HG03469 (cell line): ENCODE data around the gene FAR2.
"Not testable (repeated sequence)": the region's sequence is repeated elsewhere in the genome, so short reads cannot be mapped to it uniquely, and the experiment has no call there.

Source experiments
- ATAC-seq: cut with Tn5 transposase; IDR thresholded peaks from one replicate; pipeline ENCODE4 v1.9.1; 2021; ENCODE audit warnings: mild to moderate bottlenecking, moderate library complexity, moderate number of reproducible peaks; ENCODE audit not compliant: unreplicated experiment

The FAR2 gene

GRCh38 chr12:29152223-29152868 lies 3.3 kb downstream of the FAR2 start:
- ATAC-seq = peak; percentile 95

- no peak for ATAC-seq
Observed at GRCh38 chr12:29152981-29153630, 4.0 kb downstream of the FAR2 start.

- ATAC-seq = peak; percentile 31
Observed at GRCh38 chr12:29155079-29155478, 6.0 kb downstream of the FAR2 start.

GRCh38 chr12:29157486-29157946 lies 8.4 kb downstream of the FAR2 start:
- ATAC-seq = no peak

- ATAC-seq = no peak
Observed at GRCh38 chr12:29158115-29158763, 9.2 kb downstream of the FAR2 start.

GRCh38 chr12:29159661-29160060 lies 10.6 kb downstream of the FAR2 start:
- no peak for ATAC-seq

GRCh38 chr12:29160230-29160629 lies 11.2 kb downstream of the FAR2 start:
- no peak for ATAC-seq

GRCh38 chr12:29163146-29163545 lies 14.1 kb downstream of the FAR2 start:
- ATAC-seq = no peak

GRCh38 chr12:29164477-29165393 lies 15.7 kb downstream of the FAR2 start:
- ATAC-seq = peak; percentile 100

- no peak for ATAC-seq
Observed at GRCh38 chr12:29167445-29167844, 18.4 kb downstream of the FAR2 start.

GRCh38 chr12:29167988-29168387 lies 18.9 kb downstream of the FAR2 start:
- ATAC-seq = no peak

GRCh38 chr12:29169978-29170377 lies 20.9 kb downstream of the FAR2 start:
- not testable (repeated sequence) for ATAC-seq

GRCh38 chr12:29170478-29171084 lies 21.5 kb downstream of the FAR2 start:
- not testable (repeated sequence) for ATAC-seq

- ATAC-seq = no peak
Observed at GRCh38 chr12:29171421-29172258, 22.6 kb downstream of the FAR2 start.

- ATAC-seq = no peak
Observed at GRCh38 chr12:29176941-29177340, 27.9 kb downstream of the FAR2 start.

GRCh38 chr12:29182247-29182646 lies 33.2 kb downstream of the FAR2 start:
- not testable (repeated sequence) for ATAC-seq

- ATAC-seq = no peak
Observed at GRCh38 chr12:29187756-29188155, 38.7 kb downstream of the FAR2 start.

- no peak for ATAC-seq
Observed at GRCh38 chr12:29191267-29191850, 42.3 kb downstream of the FAR2 start.

GRCh38 chr12:29198901-29199300 lies 49.8 kb downstream of the FAR2 start:
- ATAC-seq = no peak
